ENCODE measurements around the gene SBF2.

The SBF2 gene

DNA sequence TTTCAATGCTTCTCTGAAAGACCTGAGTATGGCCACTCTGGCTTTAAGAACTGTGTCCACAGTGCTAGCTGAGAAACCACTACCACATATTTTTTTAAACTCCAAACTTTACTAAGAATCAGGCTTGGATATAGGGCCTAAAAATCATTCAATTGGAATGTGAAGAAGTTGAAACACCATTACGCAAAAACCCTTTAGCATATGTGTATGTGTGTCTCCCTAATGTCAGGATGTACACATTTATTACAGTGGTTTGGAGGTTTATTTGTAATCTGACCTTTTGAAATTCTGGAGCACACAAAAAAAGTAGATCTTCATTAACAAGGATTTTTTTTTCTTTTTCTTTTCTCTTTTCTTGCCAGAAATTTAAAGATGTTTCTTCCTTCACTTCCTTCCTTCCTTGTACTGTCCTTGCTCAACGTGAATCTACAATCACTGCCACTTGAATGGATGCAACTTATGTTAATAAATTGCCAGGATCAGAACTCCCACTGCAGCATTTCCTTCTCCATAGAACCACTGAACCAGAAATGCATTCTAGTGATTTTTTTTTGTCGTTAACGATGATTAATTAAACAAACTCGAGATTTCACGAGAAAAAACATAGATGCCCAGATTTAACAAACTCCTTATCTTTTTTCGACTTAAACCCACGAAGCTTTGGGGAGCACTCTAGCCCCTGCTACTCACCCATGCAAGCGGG is 7.8 kb upstream of the SBF2 start:
- no peaks in the 10 kb centered on the region for H3K9me3 ChIP-seq
- H3K36me3 ChIP-seq: peaks cover 11% of the 10 kb centered on the region
- TF ChIP-seq CTCF (IDR thresholded peaks at IDR 0.05): no peak
- peak overlapping the region; percentile 92 to 100 for H3K4me3 ChIP-seq (ENCODE audit: low read depth in 1 of 2, low read length in 1 of 2)
- peak overlapping the region; percentile 96 for H3K27ac ChIP-seq
- peaks cover 11% of the 10 kb centered on the region for H3K27me3 ChIP-seq
- H3K4me1 ChIP-seq (ENCODE audit: control insufficient read depth in 1 of 2, insufficient read depth in 1 of 2, low read depth in 1 of 2, low read length in 1 of 2): peaks cover 28 to 31% of the 10 kb centered on the region in 2 experiments

DNA sequence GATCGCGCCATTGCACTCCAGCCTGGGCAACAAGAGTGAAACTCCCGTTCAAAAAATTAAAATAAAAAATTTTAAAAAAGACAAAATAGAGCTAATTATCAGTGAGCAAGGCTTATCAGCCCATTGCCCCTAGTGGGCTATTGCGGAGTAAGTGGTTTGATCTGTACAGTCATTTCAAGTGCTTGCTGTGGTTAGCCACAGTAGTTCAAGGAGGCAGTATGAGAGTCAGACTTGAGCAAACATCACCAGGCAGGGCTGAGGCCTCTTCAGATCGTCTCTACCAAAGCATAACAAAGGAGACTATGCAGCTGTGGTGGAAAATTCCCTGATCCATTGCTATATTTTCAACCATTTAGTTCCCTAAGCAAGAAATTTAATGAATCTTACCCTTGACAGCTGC is 4.3 kb upstream of the SBF2 start:
- peaks cover 33 to 35% of the 10 kb centered on the region in 2 experiments for H3K4me1 ChIP-seq (ENCODE audit: control insufficient read depth in 1 of 2, insufficient read depth in 1 of 2, low read depth in 1 of 2, low read length in 1 of 2)
- no peak for TF ChIP-seq CTCF (IDR thresholded peaks at IDR 0.05)
- no peaks in the 10 kb centered on the region for H3K9me3 ChIP-seq
- no peak overlapping the region for H3K27ac ChIP-seq
- H3K27me3 ChIP-seq: peaks cover 17% of the 10 kb centered on the region
- H3K36me3 ChIP-seq: no peaks in the 10 kb centered on the region
- H3K4me3 ChIP-seq (ENCODE audit: low read depth in 1 of 2, low read length in 1 of 2): no peak overlapping the region

DNA sequence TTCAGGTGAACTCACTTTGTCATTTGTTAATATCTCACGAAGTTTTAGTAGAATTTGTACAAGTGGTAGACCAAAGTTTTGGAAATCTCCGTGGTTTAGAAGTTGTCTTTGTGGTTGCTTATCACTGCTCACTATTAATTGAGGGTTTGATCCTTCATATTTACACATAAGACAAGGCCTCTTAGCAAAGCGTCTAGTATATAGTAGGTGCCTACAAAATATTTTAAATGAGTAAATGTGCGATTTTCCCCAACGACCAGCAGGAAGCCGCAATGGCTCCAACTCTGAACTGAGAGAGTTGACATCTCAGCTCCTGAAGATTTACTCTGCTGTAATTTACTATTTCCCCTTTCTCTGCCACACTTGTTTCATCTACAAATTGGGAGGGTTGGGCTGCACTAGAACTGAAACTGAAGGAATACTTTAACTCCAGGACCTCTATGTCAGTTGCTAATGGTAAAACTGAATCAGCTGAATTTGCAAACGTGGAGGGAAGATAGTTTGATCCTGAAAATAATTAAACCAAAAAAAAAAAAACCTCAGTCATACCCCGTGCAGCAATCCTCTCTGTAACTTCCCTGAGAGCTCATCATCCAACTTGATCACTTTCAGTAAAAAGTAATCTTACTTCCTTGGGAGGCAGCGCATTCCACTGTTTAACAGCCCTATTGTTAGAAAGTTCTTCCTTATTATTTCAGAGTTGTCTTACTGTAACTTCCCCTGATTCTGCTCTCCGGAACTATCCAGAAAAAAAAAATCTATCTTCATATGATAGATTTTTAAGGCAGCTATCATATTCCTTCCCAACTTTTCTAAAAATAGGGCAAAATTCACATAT is 1.3 kb upstream of the SBF2 start:
- H3K27me3 ChIP-seq: peaks cover 17% of the 10 kb centered on the region
- peak overlapping the region; percentile 78 to 79 for H3K4me3 ChIP-seq (ENCODE audit: low read depth in 1 of 2, low read length in 1 of 2)
- H3K36me3 ChIP-seq: no peaks in the 10 kb centered on the region
- H3K27ac ChIP-seq: peak overlapping the region; percentile 93
- H3K4me1 ChIP-seq (ENCODE audit: control insufficient read depth in 1 of 2, insufficient read depth in 1 of 2, low read depth in 1 of 2, low read length in 1 of 2): peaks cover 38 to 45% of the 10 kb centered on the region in 2 experiments
- no peak for TF ChIP-seq CTCF (IDR thresholded peaks at IDR 0.05)
- H3K9me3 ChIP-seq: no peaks in the 10 kb centered on the region

- Histone ChIP-seq H3K4me3 (ENCODE audit: low read depth in 1 of 2, low read length in 1 of 2) (peak overlapping the region; percentile 78 to 79), H3K27me3 (peaks cover 17% of the 10 kb centered on the region), H3K4me1 (ENCODE audit: control insufficient read depth in 1 of 2, insufficient read depth in 1 of 2, low read depth in 1 of 2, low read length in 1 of 2) (peaks cover 38 to 45% of the 10 kb centered on the region in 2 experiments), H3K27ac (peak overlapping the region; percentile 93), H3K9me3 (no peaks in the 10 kb centered on the region), H3K36me3 (no peaks in the 10 kb centered on the region)
- TF ChIP-seq CTCF (IDR thresholded peaks at IDR 0.05): no peak
Measured at GRCh38 chr11:10294290-10294953, 403 bp upstream of the SBF2 start.

GRCh38 chr11:10291801-10292638 is 2.0 kb downstream of the SBF2 start:
- peak overlapping the region; percentile 6 to 78 for H3K4me3 ChIP-seq (ENCODE audit: low read depth in 1 of 2, low read length in 1 of 2)
- H3K36me3 ChIP-seq: no peaks in the 10 kb centered on the region
- H3K4me1 ChIP-seq (ENCODE audit: control insufficient read depth in 1 of 2, insufficient read depth in 1 of 2, low read depth in 1 of 2, low read length in 1 of 2): peaks cover 49 to 62% of the 10 kb centered on the region in 2 experiments
- no peak for TF ChIP-seq CTCF (IDR thresholded peaks at IDR 0.05)
- H3K27ac ChIP-seq: no peak overlapping the region
- H3K27me3 ChIP-seq: peaks cover 17% of the 10 kb centered on the region
- no peaks in the 10 kb centered on the region for H3K9me3 ChIP-seq
